PC-3 (cell line): ENCODE measurements around the gene SAMD3.

ENCODE experiments used
- CTCF ChIP-seq: fragments of 300-600 bp; sonication (generic); conservative IDR thresholded peaks from 2 replicates; pipeline ENCODE4 v1.5.1; 2017; ENCODE audit warnings: antibody characterized with exemption, low read depth, mild to moderate bottlenecking, low read length
- EZH2 ChIP-seq: fragments of 300-600 bp; sonication (generic); IDR thresholded peaks from one replicate; pipeline ENCODE4 v1.6.1; 2017; ENCODE audit warnings: antibody characterized with exemption, mild to moderate bottlenecking, low read length; ENCODE audit not compliant: unreplicated experiment
- EZH2phosphoT487 ChIP-seq: fragments of 300-600 bp; sonication (generic); IDR thresholded peaks from 2 replicates; pipeline ENCODE4 v1.6.1; 2018; ENCODE audit warnings: mild to moderate bottlenecking, antibody characterized with exemption, low read length, borderline replicate concordance

GRCh38 chr6:130215526-130215925 lies 7.2 kb downstream of the SAMD3 start:
- TF ChIP-seq CTCF (no peak), EZH2 (no peak), EZH2phosphoT487 (no peak)
